Measurements from ENCODE around the gene GNAL. TPM values are rescaled to one million over a fixed set of nuclear protein-coding genes. Genes with fewer than 3 reads are reported as not detected.

Gene GNAL
- total RNA-seq, 1 donor from 2014 or later: 12.0 TPM

DNA sequence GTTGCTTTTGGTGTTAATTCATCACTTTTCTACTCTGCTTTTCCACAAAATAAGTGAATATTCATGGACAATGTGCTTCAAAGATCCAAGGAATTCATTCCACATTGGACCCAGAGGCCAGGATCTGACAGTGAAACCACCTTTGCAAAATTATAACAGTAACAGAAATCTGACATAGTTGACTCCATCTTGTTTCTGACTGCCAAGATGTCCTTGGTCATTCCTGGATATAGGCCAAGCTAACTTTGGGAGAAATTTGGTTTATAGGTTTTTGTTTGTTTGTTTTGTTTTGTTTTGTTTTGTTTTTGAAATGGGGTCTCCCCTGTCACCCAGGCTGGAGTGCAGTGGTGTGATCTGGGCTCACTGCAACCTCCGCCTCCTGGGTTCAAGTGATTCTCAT lies 208.7 kb downstream of the GNAL start:
- H3K27ac Mint-ChIP-seq: no peak overlapping the region
- no peaks in the 10 kb centered on the region for H3K4me1 Mint-ChIP-seq
- no peaks in the 10 kb centered on the region for H3K9me3 Mint-ChIP-seq
- DNase-seq (ENCODE audit: low spot score in 2 of 2, unreplicated experiment in 2 of 2): no peak
- H3K27me3 Mint-ChIP-seq (ENCODE audit: low read depth): no peaks in the 10 kb centered on the region
- TF ChIP-seq, protein P1, sequence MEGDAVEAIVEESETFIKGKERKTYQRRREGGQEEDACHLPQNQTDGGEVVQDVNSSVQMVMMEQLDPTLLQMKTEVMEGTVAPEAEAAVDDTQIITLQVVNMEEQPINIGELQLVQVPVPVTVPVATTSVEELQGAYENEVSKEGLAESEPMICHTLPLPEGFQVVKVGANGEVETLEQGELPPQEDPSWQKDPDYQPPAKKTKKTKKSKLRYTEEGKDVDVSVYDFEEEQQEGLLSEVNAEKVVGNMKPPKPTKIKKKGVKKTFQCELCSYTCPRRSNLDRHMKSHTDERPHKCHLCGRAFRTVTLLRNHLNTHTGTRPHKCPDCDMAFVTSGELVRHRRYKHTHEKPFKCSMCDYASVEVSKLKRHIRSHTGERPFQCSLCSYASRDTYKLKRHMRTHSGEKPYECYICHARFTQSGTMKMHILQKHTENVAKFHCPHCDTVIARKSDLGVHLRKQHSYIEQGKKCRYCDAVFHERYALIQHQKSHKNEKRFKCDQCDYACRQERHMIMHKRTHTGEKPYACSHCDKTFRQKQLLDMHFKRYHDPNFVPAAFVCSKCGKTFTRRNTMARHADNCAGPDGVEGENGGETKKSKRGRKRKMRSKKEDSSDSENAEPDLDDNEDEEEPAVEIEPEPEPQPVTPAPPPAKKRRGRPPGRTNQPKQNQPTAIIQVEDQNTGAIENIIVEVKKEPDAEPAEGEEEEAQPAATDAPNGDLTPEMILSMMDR (IDR thresholded peaks at IDR 0.05; ENCODE audit: unreplicated experiment): no peak
- H3K4me3 Mint-ChIP-seq: no peak overlapping the region
- H3K36me3 Mint-ChIP-seq: peaks cover 43% of the 10 kb centered on the region

DNA sequence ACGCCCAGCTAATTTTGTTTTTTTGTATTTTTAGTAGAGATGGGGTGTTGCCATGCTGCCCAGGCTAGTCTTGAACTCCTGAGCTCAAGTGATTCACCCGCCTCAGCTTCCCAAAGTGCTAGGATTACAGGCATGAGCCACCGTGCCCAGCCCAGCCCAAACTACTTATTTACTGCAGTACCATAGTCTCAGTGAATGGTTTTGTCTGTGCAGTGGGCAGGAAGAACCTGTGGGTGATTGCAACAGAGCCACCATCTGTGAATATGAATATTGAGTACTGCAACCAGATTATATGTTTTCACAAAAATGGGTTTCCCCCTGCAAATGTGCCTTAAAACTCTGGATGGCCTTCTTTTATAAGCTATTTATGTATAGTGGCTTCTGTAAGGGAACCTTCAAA lies 210.0 kb downstream of the GNAL start:
- Mint-ChIP-seq H3K36me3 (peaks cover 33% of the 10 kb centered on the region), H3K27ac (no peak overlapping the region), H3K27me3 (ENCODE audit: low read depth) (no peaks in the 10 kb centered on the region), H3K9me3 (no peaks in the 10 kb centered on the region), H3K4me1 (no peaks in the 10 kb centered on the region), H3K4me3 (no peak overlapping the region)
- DNase-seq (ENCODE audit: low spot score in 2 of 2, unreplicated experiment in 2 of 2): no peak
- TF ChIP-seq, protein P1 (IDR thresholded peaks at IDR 0.05; ENCODE audit: unreplicated experiment): no peak

GRCh38 chr18:11901826-11902438 lies 212.9 kb downstream of the GNAL start:
- peaks cover 21% of the 10 kb centered on the region for H3K36me3 Mint-ChIP-seq
- peaks cover under 1% of the 10 kb centered on the region for H3K4me1 Mint-ChIP-seq
- H3K27me3 Mint-ChIP-seq (ENCODE audit: low read depth): no peaks in the 10 kb centered on the region
- H3K27ac Mint-ChIP-seq: no peak overlapping the region
- TF ChIP-seq, protein P1 (IDR thresholded peaks at IDR 0.05; ENCODE audit: unreplicated experiment): no peak
- DNase-seq (ENCODE audit: low spot score in 2 of 2, unreplicated experiment in 2 of 2): no peak
- H3K4me3 Mint-ChIP-seq: no peak overlapping the region
- no peaks in the 10 kb centered on the region for H3K9me3 Mint-ChIP-seq

GRCh38 chr18:11902522-11903292 lies 213.6 kb downstream of the GNAL start:
- DNase-seq (ENCODE audit: low spot score in 2 of 2, unreplicated experiment in 2 of 2): no peak
- Mint-ChIP-seq H3K36me3 (peaks cover 17% of the 10 kb centered on the region), H3K4me3 (no peak overlapping the region), H3K4me1 (peaks cover 9% of the 10 kb centered on the region), H3K27ac (no peak overlapping the region), H3K9me3 (no peaks in the 10 kb centered on the region), H3K27me3 (ENCODE audit: low read depth) (no peaks in the 10 kb centered on the region)
- TF ChIP-seq, protein P1 (IDR thresholded peaks at IDR 0.05; ENCODE audit: unreplicated experiment): no peak

- no peak overlapping the region for H3K27ac Mint-ChIP-seq
- peaks cover 8% of the 10 kb centered on the region for H3K36me3 Mint-ChIP-seq
- H3K4me3 Mint-ChIP-seq: no peak overlapping the region
- no peak for DNase-seq (ENCODE audit: low spot score in 2 of 2, unreplicated experiment in 2 of 2)
- H3K9me3 Mint-ChIP-seq: no peaks in the 10 kb centered on the region
- H3K27me3 Mint-ChIP-seq (ENCODE audit: low read depth): no peaks in the 10 kb centered on the region
- TF ChIP-seq, protein P1 (IDR thresholded peaks at IDR 0.05; ENCODE audit: unreplicated experiment): no peak
- H3K4me1 Mint-ChIP-seq: peaks cover 16% of the 10 kb centered on the region
Observed at GRCh38 chr18:11905613-11906012, 216.5 kb downstream of the GNAL start.

All from mesothelial cell of epicardium (in vitro differentiated cells).